Measurements from ENCODE around the gene TOM1.

DNA sequence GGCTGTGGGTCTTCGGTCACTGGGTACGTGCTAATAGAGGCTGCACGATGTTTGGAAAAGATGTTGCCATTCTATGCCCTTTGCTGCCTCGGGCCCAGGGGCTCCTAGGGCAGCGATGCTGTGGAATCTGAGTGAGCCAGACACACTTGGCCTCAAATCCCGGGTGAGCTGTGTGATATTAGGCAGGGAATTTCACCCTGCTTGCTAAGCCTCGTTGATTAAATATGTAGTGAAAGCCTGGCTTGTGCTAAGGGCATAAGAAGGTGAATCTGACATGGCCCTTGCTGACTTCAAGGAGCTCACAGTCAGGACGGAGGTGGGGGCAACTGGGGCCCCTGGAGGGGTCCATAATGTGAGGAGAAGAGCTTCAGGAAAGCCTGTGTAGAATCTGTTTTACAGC is 75.8 kb downstream of the TOM1 start:
- TF ChIP-seq TAF1 (IDR thresholded peaks at IDR 0.05; ENCODE audit: borderline replicate concordance, insufficient read depth, low read length): no peak
- TF ChIP-seq POLR2AphosphoS5 (IDR thresholded peaks at IDR 0.05; ENCODE audit: low read depth, low read length): no peak
- no peak for TF ChIP-seq SIN3A (IDR thresholded peaks at IDR 0.05; ENCODE audit: borderline replicate concordance, insufficient read depth, low read length)

Data from PFSK-1 (cell line).